HG03378 (cell line): Measurements from ENCODE around the gene CARMIL3.
"Not testable (repeated sequence)": the region's sequence is repeated elsewhere in the genome, so short reads cannot be mapped to it uniquely, and the experiment has no call there.

Source experiments
- ATAC-seq: cut with Tn5 transposase; IDR thresholded peaks from one replicate; pipeline ENCODE4 v1.9.1; 2021; ENCODE audit warnings: mild to moderate bottlenecking, moderate library complexity; ENCODE audit not compliant: unreplicated experiment

The CARMIL3 gene, protein sequence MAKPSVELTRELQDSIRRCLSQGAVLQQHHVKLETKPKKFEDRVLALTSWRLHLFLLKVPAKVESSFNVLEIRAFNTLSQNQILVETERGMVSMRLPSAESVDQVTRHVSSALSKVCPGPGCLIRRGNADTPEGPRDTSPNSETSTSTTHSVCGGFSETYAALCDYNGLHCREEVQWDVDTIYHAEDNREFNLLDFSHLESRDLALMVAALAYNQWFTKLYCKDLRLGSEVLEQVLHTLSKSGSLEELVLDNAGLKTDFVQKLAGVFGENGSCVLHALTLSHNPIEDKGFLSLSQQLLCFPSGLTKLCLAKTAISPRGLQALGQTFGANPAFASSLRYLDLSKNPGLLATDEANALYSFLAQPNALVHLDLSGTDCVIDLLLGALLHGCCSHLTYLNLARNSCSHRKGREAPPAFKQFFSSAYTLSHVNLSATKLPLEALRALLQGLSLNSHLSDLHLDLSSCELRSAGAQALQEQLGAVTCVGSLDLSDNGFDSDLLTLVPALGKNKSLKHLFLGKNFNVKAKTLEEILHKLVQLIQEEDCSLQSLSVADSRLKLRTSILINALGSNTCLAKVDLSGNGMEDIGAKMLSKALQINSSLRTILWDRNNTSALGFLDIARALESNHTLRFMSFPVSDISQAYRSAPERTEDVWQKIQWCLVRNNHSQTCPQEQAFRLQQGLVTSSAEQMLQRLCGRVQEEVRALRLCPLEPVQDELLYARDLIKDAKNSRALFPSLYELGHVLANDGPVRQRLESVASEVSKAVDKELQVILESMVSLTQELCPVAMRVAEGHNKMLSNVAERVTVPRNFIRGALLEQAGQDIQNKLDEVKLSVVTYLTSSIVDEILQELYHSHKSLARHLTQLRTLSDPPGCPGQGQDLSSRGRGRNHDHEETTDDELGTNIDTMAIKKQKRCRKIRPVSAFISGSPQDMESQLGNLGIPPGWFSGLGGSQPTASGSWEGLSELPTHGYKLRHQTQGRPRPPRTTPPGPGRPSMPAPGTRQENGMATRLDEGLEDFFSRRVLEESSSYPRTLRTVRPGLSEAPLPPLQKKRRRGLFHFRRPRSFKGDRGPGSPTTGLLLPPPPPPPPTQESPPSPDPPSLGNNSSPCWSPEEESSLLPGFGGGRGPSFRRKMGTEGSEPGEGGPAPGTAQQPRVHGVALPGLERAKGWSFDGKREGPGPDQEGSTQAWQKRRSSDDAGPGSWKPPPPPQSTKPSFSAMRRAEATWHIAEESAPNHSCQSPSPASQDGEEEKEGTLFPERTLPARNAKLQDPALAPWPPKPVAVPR (N-terminal part only)

DNA sequence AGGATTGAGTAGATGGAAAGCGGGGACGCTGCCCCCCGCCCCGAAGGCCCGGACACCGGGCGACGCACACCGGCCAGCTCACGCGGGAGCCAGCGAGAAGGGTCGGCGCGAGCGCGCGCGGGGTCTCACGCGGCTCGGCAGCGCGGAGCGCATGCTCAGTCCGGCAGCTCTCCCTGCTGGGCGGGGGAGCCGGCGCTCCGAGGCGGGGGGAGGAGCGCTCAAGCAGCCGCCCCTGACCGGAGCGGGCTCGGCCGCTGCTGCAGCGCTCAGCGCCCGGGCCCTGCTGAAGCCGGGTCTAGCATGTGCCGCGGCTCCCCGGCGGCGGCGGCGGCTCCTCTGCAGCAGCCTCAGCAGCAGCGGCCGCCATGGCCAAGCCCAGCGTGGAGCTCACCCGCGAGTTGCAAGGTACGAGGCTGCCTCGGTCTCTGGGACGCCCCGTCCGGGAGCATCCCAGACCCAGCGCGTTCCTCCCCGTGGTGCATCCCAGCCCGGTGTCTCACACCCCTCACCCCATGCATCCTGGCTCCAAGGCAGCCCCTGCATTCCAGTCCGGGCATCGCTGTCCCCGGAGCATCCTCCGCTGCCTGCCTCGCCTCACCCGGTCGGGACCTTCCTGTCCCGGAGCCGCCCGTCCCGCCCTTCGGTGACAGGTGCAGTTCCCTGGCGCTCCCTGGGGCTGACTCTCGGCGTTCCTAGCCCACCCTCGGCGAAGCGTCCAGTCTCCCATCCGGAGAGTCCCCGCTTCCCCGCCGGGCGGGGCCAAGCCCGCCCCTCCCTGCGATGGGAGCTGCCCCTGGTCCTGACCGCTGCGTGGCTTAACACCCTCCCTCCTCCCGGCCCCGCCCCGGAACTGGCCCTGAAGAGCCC, at the start of gene CARMIL3:
Gene CARMIL3, plus strand, starts transcription at position 221 of the 867 bp plus-strand sequence. Its CDS starts 145 bp downstream, at position 366.
- ATAC-seq: no peak

DNA sequence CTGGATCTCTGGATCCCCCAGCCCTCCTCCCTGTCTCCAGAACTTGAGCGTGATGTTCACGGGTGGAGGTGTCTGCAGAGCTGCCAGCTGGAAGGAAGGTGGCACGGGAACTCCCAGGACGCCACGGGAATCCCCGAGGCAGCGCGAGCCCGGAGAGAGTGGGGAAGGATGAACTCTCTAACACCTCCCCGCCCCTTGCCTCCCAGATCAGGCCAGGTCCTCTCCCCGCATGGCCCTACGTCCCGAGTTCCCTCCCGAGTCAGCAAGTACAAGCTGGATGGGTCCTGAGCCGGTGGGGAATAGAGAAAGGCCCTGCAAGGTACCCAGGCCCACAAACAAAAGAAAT, 45.4 kb upstream of the CARMIL3 start:
- ATAC-seq: not testable (repeated sequence)

DNA sequence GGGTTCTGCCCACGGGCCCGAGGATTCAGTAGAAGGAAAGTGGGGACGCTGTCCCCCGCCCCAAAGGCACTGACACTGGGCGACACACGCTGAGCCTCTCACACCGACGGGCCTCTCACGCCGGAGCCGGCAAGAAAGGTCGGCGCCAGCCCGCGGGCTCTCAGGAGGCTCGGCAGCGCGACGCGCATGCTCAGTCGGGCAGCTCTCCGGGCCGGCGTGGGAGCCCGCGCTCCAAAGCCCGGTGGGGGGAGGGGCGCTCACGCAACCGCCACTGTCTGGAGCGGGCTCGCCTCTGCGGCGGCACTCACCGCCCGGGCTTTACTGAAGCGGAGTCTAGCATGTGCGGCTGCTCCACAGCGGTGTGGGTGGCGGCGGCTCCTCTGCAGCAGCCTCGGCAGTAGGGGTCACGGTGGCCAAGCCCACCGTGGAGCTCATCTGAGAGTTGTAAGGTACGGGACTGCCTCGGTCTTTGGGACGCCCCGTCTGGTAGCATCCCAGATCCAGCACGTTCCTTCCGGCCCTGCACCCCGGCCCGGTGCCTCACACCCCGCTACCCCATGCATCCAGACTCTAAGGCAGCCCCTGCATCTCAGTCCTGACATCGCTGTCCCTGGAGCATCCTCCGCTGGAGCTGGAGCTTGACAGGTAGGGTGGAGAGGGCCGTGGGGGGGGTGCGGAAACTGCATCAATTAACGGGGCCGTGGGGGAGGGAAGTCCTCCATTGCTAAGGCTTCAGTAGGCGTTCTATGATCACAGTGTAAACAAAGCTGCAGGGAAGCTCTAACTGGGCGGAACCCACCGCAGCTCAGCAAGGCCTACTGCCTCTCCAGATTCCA, 44.8 kb upstream of the CARMIL3 start:
- ATAC-seq: not testable (repeated sequence)

DNA sequence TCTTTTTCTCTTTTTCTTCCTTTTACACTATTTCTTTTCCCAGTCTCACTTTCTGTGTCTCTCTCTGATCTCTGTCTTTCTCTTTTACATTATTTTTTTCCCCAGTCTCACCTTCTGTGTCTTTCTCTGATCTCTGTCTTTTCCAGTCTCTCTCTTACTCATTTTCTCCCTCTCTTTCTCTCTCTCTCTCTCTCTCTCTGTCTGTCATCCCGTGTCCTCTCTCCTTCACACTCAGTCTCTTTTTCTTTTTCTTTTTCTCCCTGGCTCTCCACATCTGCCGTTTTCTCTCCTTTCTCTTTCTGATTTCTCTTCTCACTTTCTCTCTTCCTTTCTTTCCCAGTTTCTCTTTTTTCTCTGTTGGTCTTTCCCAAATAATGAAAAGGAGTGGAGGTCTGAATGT, 40.8 kb upstream of the CARMIL3 start:
- ATAC-seq: no peak

DNA sequence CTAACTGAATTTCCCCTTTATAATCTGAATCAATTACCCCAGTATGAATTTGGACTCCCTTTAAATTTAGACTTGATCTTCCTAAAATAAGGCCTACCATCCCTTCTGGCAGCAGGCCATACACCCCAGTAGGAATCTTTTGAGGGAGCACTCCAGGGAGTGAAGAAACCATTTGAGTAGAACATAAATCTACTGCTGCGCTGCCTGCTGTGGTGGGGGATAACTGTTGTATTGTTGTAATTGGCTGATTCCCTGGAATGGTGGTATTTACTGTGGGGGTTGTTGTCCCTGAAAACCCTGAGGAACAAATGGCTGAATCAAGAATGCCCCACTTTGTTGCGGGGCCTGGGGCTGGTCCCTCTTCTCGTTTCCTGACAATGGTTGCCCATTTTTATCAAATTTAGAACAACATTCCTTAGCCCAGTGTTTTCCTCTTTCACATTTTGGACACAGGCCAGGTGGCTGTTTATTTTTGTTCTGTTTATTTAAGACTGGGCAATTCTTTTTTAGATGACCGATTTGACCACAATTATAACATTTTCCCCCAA, 39.0 kb upstream of the CARMIL3 start:
- ATAC-seq: not testable (repeated sequence)

DNA sequence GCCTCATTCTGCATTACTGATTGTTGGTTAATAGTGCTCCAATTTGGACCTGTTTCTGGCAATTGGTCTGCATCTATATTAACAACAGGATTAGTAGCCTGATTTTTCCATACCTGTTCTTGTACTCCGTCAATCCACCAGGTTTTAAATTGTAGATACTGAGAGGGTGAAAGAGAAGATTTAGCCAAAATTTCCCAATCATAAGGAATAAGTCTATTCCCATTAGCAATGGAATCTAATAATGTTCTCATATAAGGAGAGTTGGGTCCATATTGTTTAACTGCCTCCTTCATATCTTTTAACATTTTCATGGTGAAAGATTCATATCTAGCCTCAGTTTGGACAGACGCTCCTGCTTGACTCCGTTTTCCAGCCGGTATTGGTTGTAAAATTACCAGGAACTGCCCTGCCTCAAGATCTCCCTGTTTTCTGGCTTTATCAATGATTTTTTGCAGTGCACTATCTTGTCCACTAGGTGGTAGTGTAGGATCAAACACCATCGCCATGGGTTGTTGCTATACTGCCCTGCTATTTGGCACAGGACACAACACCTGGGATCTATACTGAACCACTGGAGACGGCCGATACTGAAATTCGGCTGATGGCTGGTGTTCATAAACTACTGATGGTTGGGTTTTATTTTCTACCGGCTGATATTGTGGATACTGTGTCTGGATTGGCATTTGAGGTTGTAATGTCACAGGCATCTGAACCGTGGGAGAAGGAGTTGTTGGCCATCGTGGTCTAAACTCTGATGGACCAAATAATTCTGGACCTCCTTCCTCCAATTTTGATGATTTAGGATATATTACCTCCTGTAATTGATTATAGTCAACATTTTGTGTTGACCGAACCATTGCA, 37.9 kb upstream of the CARMIL3 start:
- peak; percentile 63 for ATAC-seq

DNA sequence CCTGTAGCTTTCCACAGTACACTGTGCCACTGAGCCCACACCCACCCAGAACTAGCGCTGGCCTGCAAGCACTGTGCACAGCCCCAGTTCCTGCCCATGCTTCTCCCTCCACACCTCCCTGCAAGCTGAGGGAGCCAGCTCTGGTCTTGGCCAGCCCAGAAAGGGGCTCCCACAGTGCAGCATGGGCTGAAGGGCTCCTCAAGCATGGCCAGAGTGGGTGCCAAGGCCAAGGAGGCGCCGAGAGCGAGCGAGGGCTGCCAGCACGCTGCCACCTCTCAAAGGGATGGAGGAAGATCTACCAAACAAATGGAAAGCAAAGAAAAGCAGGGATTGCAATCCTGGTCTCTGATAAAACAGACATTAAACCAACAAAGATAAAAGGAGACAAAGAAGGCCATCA, 36.1 kb upstream of the CARMIL3 start:
- ATAC-seq: not testable (repeated sequence)

DNA sequence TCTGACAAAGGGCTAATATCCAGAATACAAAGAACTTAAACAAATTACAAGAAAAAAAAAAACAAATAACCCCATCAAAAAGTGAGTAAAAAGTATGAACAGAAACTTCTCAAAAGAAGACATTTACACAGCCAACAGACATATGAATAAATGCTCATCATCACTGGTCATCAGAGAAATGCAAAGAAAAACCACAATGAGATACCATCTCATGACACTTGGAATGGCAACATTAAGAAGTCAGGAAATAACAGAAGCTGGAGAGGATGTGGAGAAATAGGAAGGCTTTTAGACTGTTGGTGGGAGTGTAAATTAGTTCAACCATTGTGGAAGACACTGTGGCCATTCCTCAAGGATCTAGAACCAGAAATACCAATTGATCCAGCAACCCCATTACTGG, 32.8 kb upstream of the CARMIL3 start:
- ATAC-seq: not testable (repeated sequence)

DNA sequence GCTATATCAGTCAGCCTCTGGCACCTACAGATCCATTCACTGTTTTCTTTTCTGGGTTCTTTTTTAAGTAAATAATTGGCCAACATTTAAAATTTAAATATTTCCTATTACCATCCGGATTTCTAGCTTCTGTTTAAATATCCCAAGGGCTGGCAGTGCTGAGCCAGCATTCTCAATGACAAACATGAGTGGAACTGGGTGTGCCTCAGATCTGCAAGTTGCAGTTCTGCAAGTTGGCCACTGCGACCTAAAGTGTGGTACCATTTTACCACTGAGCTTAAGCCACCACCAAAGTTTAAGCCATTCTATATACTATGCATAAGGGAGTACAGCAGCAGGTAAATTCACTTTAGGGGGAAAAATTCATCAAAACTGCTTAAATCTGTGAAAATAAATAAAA, 31.9 kb upstream of the CARMIL3 start:
- ATAC-seq: peak; percentile 46

DNA sequence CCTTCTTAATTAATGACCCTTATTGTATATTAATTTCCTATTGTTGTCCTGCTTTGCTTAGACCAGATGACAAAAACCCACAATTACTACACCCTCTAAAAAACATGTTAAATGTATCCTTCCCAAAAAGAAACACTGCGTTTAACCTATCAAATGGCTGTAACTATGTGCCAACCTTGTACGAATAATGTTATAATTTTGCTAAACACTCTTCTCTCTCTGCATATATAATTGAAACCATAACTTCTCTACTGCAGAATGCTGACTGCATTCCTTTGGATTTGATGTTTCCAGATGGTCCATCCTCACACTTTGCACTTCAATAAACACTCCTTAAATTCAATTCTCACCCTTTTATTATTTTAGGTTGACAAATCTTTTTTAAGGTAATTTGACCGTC, 31.3 kb upstream of the CARMIL3 start:
- not testable (repeated sequence) for ATAC-seq

DNA sequence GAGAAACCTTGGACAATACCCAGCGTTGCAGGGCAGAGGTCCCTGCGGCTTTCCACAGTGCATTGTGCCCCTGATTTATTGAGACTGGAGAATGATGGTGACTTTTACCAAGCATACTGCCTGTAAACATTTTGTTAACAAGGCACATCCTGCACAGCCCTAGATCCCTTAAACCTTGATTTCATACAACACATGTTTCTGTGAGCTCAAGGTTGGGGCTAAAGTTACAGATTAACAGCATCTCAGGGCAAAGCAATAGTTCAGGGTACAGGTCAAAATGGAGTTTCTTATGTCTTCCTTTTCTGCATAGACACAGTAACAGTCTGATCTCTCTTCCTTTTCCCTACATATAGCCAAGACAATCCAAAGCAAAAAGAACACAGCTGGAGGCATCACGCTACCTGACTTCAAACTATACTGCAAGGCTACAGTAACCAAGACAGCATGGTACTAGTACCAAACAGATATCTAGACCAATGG, 26.8 kb upstream of the CARMIL3 start:
- not testable (repeated sequence) for ATAC-seq

DNA sequence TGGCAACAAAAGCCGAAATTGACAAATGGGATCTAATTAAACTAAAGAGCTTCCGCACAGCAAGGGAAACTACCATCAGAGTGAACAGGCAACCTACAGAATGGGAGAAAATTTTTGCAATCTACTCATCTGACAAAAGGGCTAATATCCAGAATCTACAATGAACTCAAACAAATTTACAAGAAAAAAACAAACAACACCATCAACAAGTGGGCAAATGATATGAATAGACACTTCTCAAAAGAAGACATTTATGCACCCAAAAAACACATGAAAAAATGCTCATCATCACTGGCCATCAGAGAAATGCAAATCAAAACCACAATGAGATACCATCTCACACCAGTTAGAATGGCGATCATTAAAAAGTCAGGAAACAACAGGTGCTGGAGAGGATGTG, 22.1 kb upstream of the CARMIL3 start:
- ATAC-seq: not testable (repeated sequence)

DNA sequence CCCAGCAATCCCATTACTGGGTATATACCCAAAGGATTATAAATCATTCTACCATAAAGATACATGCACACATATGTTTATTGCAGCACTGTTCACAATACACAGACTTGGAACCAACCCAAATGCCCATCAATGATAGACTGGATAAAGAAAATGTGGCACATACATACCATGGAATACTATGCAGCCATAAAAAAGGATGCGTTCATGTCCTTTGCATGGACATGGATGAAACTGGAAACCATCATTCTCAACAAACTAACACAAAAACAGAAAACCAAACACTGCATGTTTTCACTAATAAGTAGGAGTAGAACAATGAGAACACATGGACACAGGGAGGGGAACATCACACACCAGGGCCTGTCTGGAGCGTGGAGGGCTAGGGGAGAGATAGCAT, 20.5 kb upstream of the CARMIL3 start:
- ATAC-seq: not testable (repeated sequence)

DNA sequence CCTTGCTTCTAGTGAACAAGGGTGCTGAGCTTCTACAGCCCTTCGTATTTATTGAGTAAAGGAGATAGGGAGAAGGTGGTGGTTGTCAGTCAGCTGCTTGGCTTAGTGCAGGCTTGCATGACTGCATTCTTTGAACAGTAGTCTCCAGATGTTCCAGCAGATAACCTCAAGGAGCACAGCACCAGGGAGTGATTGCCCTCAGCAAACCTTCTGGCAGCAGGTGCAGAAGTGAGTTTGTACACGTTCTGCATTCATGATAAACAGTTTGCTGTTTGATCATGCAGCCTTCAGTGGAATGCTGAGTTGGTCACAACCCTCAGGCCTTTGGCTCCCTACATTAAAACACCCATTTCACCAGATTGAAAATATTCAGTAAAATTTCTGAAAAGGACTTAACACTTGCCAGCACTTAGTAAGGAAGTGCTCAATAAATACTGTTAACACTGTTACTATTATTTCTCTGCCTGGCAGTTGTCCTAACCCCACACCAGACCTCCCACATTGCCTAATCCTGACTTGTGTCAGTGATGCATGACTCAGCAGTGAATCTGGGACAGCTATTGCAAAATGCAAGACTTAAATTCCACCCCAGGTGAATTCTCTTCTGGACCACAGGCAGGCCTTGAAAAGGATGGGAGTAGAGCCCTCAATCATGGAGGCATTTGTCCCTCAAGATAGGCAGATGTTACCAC, 18.9 kb upstream of the CARMIL3 start:
- no peak for ATAC-seq

DNA sequence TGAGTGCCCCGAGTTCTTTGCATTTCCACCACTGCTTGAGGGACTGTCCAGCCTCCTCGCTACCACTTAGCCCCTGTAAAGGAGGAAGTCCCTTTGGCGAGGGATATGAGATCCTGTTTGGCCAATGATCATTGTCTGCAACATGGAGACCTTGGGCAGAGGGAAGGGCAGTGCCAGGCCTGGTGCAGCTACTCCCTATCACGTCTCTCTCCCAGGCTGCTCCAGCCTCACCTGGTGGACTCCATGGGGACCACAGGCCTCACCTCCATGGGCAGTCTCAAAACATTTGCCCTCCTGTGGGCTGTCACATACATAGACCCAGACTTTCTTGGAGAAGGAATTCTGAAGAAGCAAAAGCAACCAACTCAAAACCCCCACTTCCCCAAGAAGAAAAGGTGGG, 16.0 kb upstream of the CARMIL3 start:
- not testable (repeated sequence) for ATAC-seq

DNA sequence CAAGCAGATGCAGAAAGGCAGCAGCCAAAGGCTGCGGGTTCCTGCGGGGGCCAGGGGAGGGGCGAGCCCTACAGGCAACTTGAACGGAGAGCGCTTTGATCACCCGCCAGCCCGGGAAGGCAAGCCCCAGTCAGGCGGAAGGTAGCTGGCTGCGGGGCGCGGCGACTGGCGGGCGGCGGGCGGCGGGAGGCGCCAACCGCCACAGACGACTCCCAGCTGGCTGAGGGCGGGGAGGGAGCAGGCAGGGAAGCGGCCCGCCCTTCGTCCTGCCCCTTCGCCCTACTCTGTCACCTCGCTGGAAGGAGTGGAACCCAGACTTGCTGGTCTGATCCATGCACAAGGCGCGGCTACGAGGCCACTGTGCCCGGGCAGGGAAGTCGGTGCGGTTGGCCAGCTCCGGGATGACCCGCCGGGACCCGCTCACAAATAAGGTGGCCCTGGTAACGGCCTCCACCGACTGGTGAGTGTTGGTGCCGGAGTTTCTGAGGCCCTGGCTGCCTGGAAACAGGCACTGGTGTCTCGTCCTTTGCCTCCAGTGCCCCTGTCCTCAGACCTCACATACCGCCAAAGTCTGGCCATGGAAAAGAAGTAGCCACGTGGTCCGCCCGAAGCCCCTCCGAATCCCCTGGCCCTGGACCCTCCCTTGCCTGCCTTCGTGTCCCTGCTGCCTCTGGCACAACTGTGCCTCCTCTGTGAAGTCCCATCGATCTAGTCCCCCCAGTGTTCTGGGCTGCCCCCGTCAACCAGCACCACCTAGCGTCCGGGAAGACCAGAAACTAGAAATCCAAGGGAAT, 15.4 kb upstream of the CARMIL3 start:
- peak; percentile 53 for ATAC-seq
